HCT116 (cell line): Measurements from ENCODE around the gene MYPN. TPM values are rescaled to one million over a fixed set of nuclear protein-coding genes. Genes with fewer than 3 reads are reported as not detected.

Source experiments
- ATAC-seq: fragments of 200-7000 bp; cut with Tn5 transposase; 2 replicates; pipeline ENCODE4 v1.9.1; 2020; ENCODE audit warnings: mild to moderate bottlenecking, moderate library complexity
- BruUV-seq: library from RNA; stranded (reverse); fragments of 400-500 nt; replicated peaks from 2 replicates; lab custom pipeline; 2021; lab: Mats Ljungman, UMichigan
- CTCF ChIA-PET: fragments of 300-600 bp; sonication (Branson Sonifier 250); formaldehyde crosslinking; loops from one replicate; lab custom pipeline; 2021; ENCODE audit warnings: antibody characterized with exemption; lab: Charles Lee
- POLR2A ChIA-PET: fragments of 300-600, 350-600 bp; sonication (Branson Sonifier 250); formaldehyde crosslinking; loops from one replicate; lab custom pipeline; 2021; ENCODE audit warnings: antibody characterized with exemption; lab: Charles Lee
- RAD21 ChIA-PET, 2 experiments: fragments of 300-600 bp; sonication (Branson Sonifier 250); formaldehyde crosslinking; loops; one replicate each; lab custom pipeline; 2023; ENCODE audit warnings: low total read pairs in 2 of 2; ENCODE audit not compliant: uncharacterized antibody in 2 of 2, unreplicated experiment in 2 of 2, low non-redundant PET in 1 of 2; lab: Charles Lee
- DNase-seq: peaks from one replicate; pipeline ENCODE4 v3.0.0-alpha.2; 2010; ENCODE audit warnings: low read depth, low spot score
- H2AFZ ChIP-seq: fragments of 200-600 bp; shearing (Covaris generic), sonication (generic); 2 replicates; pipeline ENCODE4 v1.6.1; 2017; ENCODE audit warnings: low read depth, mixed run types, mixed read lengths, antibody characterized with exemption, low read length; ENCODE audit not compliant: poor library complexity, severe bottlenecking
- H3K27ac ChIP-seq: 2 replicates; pipeline ENCODE4 v1.5.1; 2012; ENCODE audit warnings: low read depth, low read length
- H3K27me3 ChIP-seq: fragments of 200-600 bp; sonication (generic); 2 replicates; pipeline ENCODE4 v1.6.1; 2016; ENCODE audit warnings: mixed run types, low read length, mixed read lengths; ENCODE audit not compliant: insufficient read depth
- H3K36me3 ChIP-seq, 2 experiments: fragments of 200-500 bp in 1 of 2; fragments of 200-600 bp in 1 of 2; sonication (Bioruptor generic) in 1 of 2; sonication (generic) in 1 of 2; 2 replicates each; pipeline versions ENCODE4 v1.5.1 to v1.6.1; 2014 to 2016; ENCODE audit warnings: low read length in 2 of 2, inconsistent platforms in 1 of 2, mixed read lengths in 1 of 2, mixed run types in 1 of 2; ENCODE audit not compliant: insufficient read depth in 2 of 2, control insufficient read depth in 1 of 2
- H3K4me1 ChIP-seq, 2 experiments: fragments of 200-600 bp in 1 of 2; sonication (generic) in 1 of 2; 2 replicates each; pipeline versions ENCODE4 v1.5.1 to v1.6.1; 2012 to 2017; ENCODE audit warnings: low read length in 2 of 2, inconsistent platforms in 1 of 2, mild to moderate bottlenecking in 1 of 2, mixed read lengths in 1 of 2, mixed run types in 1 of 2, moderate library complexity in 1 of 2; ENCODE audit not compliant: insufficient read depth in 2 of 2, control insufficient read depth in 1 of 2
- H3K4me2 ChIP-seq: fragments of 200-600 bp; sonication (generic); 2 replicates; pipeline ENCODE4 v1.6.1; 2017; ENCODE audit warnings: mixed run types, low read length, mixed read lengths
- H3K4me3 ChIP-seq, 2 experiments: fragments of 200-600 bp in 1 of 2; sonication (generic) in 1 of 2; replicated peaks in 1 of 2; 2 replicates each; pipeline ENCODE4 v1.5.1; 2011 to 2016; ENCODE audit warnings: low read length in 2 of 2, control low read depth in 1 of 2, low read depth in 1 of 2, mild to moderate bottlenecking in 1 of 2, mixed read lengths in 1 of 2, mixed run types in 1 of 2
- H3K79me2 ChIP-seq: fragments of 200-600 bp; sonication (generic); 2 replicates; pipeline ENCODE4 v1.6.1; 2017; ENCODE audit warnings: mild to moderate bottlenecking, mixed run types, low read length, moderate library complexity, mixed read lengths; ENCODE audit not compliant: insufficient read depth
- H3K9ac ChIP-seq: fragments of 200-600 bp; sonication (generic); 2 replicates; pipeline ENCODE4 v1.6.1; 2016; ENCODE audit warnings: low read length, mixed read lengths
- H3K9me2 ChIP-seq: fragments of 200-600 bp; sonication (generic), shearing (Covaris generic); 2 replicates; pipeline ENCODE4 v1.6.1; 2017; ENCODE audit warnings: mixed run types, mild to moderate bottlenecking, moderate library complexity; ENCODE audit not compliant: insufficient read depth
- H3K9me3 ChIP-seq, 2 experiments: fragments of 200-500 bp in 1 of 2; fragments of 200-600 bp in 1 of 2; sonication (Bioruptor generic) in 1 of 2; sonication (generic) in 1 of 2; 2 replicates each; pipeline ENCODE4 v1.6.1; 2014 to 2017; ENCODE audit warnings: low read length in 2 of 2, mixed read lengths in 2 of 2, inconsistent platforms in 1 of 2, low read depth in 1 of 2, mild to moderate bottlenecking in 1 of 2, mixed run types in 1 of 2, moderate library complexity in 1 of 2; ENCODE audit not compliant: control insufficient read depth in 1 of 2, insufficient read depth in 1 of 2
- H4K20me1 ChIP-seq: fragments of 200-600 bp; sonication (generic), shearing (Covaris generic); 2 replicates; pipeline ENCODE4 v1.6.1; 2017; ENCODE audit warnings: mixed run types, mild to moderate bottlenecking, moderate library complexity; ENCODE audit not compliant: insufficient read depth
- CBX3 ChIP-seq: IDR thresholded peaks from 2 replicates; pipeline ENCODE4 v1.6.1; 2012; ENCODE audit warnings: low read depth
- EGR1 ChIP-seq: IDR thresholded peaks from 2 replicates; pipeline ENCODE4 v1.6.1; 2012; ENCODE audit warnings: low read depth
- ELF1 ChIP-seq: IDR thresholded peaks from 2 replicates; pipeline ENCODE4 v1.6.1; 2012; ENCODE audit warnings: low read depth, borderline replicate concordance
- EZH2 ChIP-seq: fragments of 200-600 bp; sonication (generic); IDR thresholded peaks from 2 replicates; pipeline ENCODE4 v1.6.1; 2017; ENCODE audit warnings: antibody characterized with exemption, mixed run types
- EZH2phosphoT487 ChIP-seq: fragments of 200-600 bp; IDR thresholded peaks from 2 replicates; pipeline ENCODE4 v1.6.1; 2018; ENCODE audit warnings: antibody characterized with exemption, borderline replicate concordance
- FOSL1 ChIP-seq: IDR thresholded peaks from 2 replicates; pipeline ENCODE4 v1.6.1; 2012; ENCODE audit warnings: low read depth
- POLR2A ChIP-seq: IDR thresholded peaks from 2 replicates; pipeline ENCODE4 v1.7.0; 2011; ENCODE audit warnings: borderline replicate concordance; ENCODE audit not compliant: insufficient read depth, insufficient read length; ENCODE audit errors: extremely low read depth
- SIN3A ChIP-seq: IDR thresholded peaks from 2 replicates; pipeline ENCODE4 v1.6.1; 2012; ENCODE audit warnings: low read depth
- TCF7L2 ChIP-seq: IDR thresholded peaks from 2 replicates; pipeline ENCODE4 v1.7.0; 2011; ENCODE audit warnings: borderline replicate concordance, inconsistent platforms; ENCODE audit not compliant: insufficient read depth, insufficient read length; ENCODE audit errors: extremely low read depth
- YY1 ChIP-seq: IDR thresholded peaks from 2 replicates; pipeline ENCODE4 v1.6.1; 2011; ENCODE audit warnings: low read length, low read depth, moderate library complexity, mild to moderate bottlenecking; ENCODE audit not compliant: insufficient replicate concordance; ENCODE audit errors: extremely low read depth
- ZFX ChIP-seq: fragments of 450-650 bp; IDR thresholded peaks from 2 replicates; pipeline ENCODE4 v1.6.1; 2017
- intact Hi-C: fragments of 100-400 bp; cut with micrococcal nuclease; formaldehyde crosslinking; loops from 2 replicates; pipeline ENCODE4 v1.10.0; 2022
- total RNA-seq: library from RNA; stranded (reverse); gene quantifications from one replicate; pipeline ENCODE4 v1.2.1, GENCODE V29; 2021; ENCODE audit not compliant: unreplicated experiment
- TF ChIP-seq, protein P1 (sequence below): IDR thresholded peaks from 2 replicates; pipeline ENCODE4 v1.6.1; 2011; ENCODE audit warnings: mild to moderate bottlenecking, low read length, moderate library complexity; ENCODE audit not compliant: insufficient replicate concordance; ENCODE audit errors: extremely low read depth
- TF ChIP-seq, protein P2 (sequence below): IDR thresholded peaks from 2 replicates; pipeline ENCODE4 v1.6.1; 2012

The MYPN gene
- total RNA-seq, 1 experiment from 2014 or later: 0.34 TPM

DNA sequence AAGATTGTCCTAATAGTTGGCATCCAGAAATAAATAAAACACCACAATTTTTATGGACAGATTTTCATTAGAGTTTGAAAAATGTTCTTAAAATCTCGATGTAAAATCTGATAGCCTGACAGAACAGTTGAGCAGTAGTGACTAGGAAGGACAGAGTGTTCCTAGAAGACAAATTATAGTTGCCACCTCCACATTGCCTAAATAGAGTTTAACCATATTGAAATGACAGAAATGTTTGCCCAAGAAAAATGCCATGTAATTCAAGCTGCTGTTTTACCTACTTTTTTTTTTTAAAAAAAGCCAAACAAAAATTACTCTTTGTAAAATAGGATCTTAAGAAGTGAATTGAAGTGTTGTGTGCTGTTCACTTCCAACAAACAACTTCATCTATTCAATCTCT lies 25.3 kb upstream of the MYPN start:
- CTCF ChIA-PET: interaction anchor here (1.6 to 5.5 kb wide), 3 partner anchors 72 to 129 kb away, joined by 3 to 41 read pairs (median 13); no protein-coding TSS in a partner anchor
- no peaks in the 10 kb centered on the region for H3K27me3 ChIP-seq

DNA sequence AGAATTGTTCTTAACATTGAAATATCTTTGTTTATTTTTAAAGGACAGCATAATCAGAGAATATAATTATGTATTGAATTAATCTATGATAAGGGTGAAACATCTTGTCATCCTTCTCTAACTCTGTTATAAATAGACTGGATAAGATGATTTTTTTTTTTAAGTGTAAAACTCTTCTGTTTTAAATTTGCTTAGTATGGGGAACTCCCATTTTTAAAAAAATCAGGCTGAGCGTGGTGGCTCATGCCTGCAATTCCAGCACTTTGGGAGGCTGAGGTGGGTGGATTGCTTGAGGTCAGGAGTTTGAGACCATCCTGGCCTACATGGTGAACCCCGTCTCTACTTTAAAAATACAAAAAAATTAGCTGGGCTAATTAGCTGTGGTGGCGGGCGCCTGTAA lies 24.8 kb upstream of the MYPN start:
- Histone ChIP-seq H4K20me1 (no peaks in the 10 kb centered on the region), H3K9me2 (no peaks in the 10 kb centered on the region), H2AFZ (peak overlapping the region; percentile 69), H3K36me3 (no peaks in the 10 kb centered on the region), H3K4me3 (no peak overlapping the region)
- intact Hi-C loops: loop anchor here (5.0 kb wide), 1 partner anchor 218 kb away; no protein-coding TSS in a partner anchor
- no peak for ATAC-seq
- TF ChIP-seq POLR2A (no peak), SIN3A (no peak), CBX3 (no peak), ZFX (no peak), TCF7L2 (no peak), ELF1 (no peak), EZH2phosphoT487 (no peak), YY1 (no peak)
- TF ChIP-seq, protein P1, sequence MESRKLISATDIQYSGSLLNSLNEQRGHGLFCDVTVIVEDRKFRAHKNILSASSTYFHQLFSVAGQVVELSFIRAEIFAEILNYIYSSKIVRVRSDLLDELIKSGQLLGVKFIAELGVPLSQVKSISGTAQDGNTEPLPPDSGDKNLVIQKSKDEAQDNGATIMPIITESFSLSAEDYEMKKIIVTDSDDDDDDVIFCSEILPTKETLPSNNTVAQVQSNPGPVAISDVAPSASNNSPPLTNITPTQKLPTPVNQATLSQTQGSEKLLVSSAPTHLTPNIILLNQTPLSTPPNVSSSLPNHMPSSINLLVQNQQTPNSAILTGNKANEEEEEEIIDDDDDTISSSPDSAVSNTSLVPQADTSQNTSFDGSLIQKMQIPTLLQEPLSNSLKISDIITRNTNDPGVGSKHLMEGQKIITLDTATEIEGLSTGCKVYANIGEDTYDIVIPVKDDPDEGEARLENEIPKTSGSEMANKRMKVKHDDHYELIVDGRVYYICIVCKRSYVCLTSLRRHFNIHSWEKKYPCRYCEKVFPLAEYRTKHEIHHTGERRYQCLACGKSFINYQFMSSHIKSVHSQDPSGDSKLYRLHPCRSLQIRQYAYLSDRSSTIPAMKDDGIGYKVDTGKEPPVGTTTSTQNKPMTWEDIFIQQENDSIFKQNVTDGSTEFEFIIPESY: no peak
- TF ChIP-seq, all 23 proteins: peak for 0
- peaks cover 11 to 43% of the 10 kb centered on the region in 2 experiments for H3K4me1 ChIP-seq
- H3K9ac ChIP-seq: no peak overlapping the region
- no peak overlapping the region for H3K27ac ChIP-seq
- no peak overlapping the region for H3K4me2 ChIP-seq
- ChIA-PET POLR2A (interaction anchor here (1.6 kb wide), 1 partner anchor 247 kb away, joined by 6 read pairs; the partner anchor contains the start of gene HNRNPH3), CTCF (interaction anchor here (2.4 to 5.5 kb wide), 2 partner anchors 72 to 128 kb away, joined by 13 to 41 read pairs; no protein-coding TSS in a partner anchor), RAD21 (no interaction called here)
- no peaks in the 10 kb centered on the region for H3K9me3 ChIP-seq
- no TSS peak for BruUV-seq
- H3K27me3 ChIP-seq: no peaks in the 10 kb centered on the region
- H3K79me2 ChIP-seq: no peaks in the 10 kb centered on the region
- no peak for DNase-seq

More for the DNA sequence above, 25.3 kb upstream of the MYPN start:
- TF ChIP-seq FOSL1 (no peak), EZH2 (no peak), EGR1 (no peak)
- TF ChIP-seq, protein P2, sequence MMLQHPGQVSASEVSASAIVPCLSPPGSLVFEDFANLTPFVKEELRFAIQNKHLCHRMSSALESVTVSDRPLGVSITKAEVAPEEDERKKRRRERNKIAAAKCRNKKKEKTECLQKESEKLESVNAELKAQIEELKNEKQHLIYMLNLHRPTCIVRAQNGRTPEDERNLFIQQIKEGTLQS: no peak
- DNase-seq: no peak
- no TSS peak for BruUV-seq
- Histone ChIP-seq H4K20me1 (no peaks in the 10 kb centered on the region), H3K4me1 (peaks cover 11 to 41% of the 10 kb centered on the region in 2 experiments), H3K79me2 (no peaks in the 10 kb centered on the region), H3K9me3 (no peaks in the 10 kb centered on the region), H2AFZ (peak overlapping the region; percentile 69), H3K9me2 (no peaks in the 10 kb centered on the region), H3K9ac (no peak overlapping the region), H3K4me2 (no peak overlapping the region), H3K4me3 (no peak overlapping the region), H3K27ac (no peak overlapping the region), H3K36me3 (no peaks in the 10 kb centered on the region)
- intact Hi-C loops: loop anchor here (1.0 to 5.0 kb wide), 3 partner anchors 72 to 218 kb away; no protein-coding TSS in a partner anchor
- ChIA-PET POLR2A (no interaction called here), RAD21 (no interaction called here)
- no peak for ATAC-seq
